ENCODE measurements around the gene TSGA10IP. TPM values are rescaled to one million over a fixed set of nuclear protein-coding genes. Genes with fewer than 3 reads are reported as not detected.

TSGA10IP gene
- total and polyA plus RNA-seq, 10 of the 15 experiments (the other 5 are each of a cell fraction or from before 2014, with no cell fraction given): not detected

GRCh38 chr11:65912845-65913244, 32.4 kb upstream of the TSGA10IP start:
- H3K27me3 ChIP-seq (replicated peaks in 1 of 2; ENCODE audit: control insufficient read depth in 2 of 2, insufficient read depth in 2 of 2, low read length in 1 of 2): no peaks in the 10 kb centered on the region
- peaks cover 41% of the 10 kb centered on the region for H3K4me1 ChIP-seq (ENCODE audit: control insufficient read depth, insufficient read depth, low read length)
- ChIA-PET RAD21 (ENCODE audit: unreplicated experiment) (interaction anchor here (0.8 to 2.1 kb wide), 6 partner anchors 11 to 28 kb away, joined by 3 to 18 read pairs (median 8); partner anchors contain the start of genes CCDC85B and FIBP), POLR2A (interaction anchor here (0.5 to 2.1 kb wide), 8 partner anchors 11 to 1566 kb away, joined by 3 to 34 read pairs (median 3); partner anchors contain the start of genes CCDC85B, FIBP and FOSL1), CTCF (interaction anchor here (0.9 to 6.5 kb wide), 7 partner anchors 15 to 53 kb away, joined by 3 to 89 read pairs (median 5); partner anchors contain the start of genes CCDC85B and FIBP), SMC1A (ENCODE audit: uncharacterized antibody, unreplicated experiment) (interaction anchor here (0.7 to 3.2 kb wide), 7 partner anchors 9 to 109 kb away, joined by 3 to 24 read pairs (median 3); partner anchors contain the start of genes CCDC85B and FIBP)
- no peaks in the 10 kb centered on the region for H3K9me3 ChIP-seq (replicated peaks; ENCODE audit: control insufficient read depth, insufficient read depth, low read length)
- WGBS (ENCODE audit: insufficient coverage, insufficient replicate concordance, low lambda C conversion rate, missing lambda C conversion rate): 28% methylated on average over 4 of the region's 4 CpGs
- BruUV-seq (replicated peaks): no TSS peak
- TF ChIP-seq IKZF2 (IDR thresholded peaks at IDR 0.05): peak in 1 of 2 experiments; percentile 27; a peak in 2 of 4 replicates
- TF ChIP-seq RFX5 (IDR thresholded peaks at IDR 0.05; ENCODE audit: low read depth, low read length): no peak
- no peak for TF ChIP-seq STAT3 (IDR thresholded peaks at IDR 0.05; ENCODE audit: low read depth, low read length)
- no peak for TF ChIP-seq CBX3 (IDR thresholded peaks at IDR 0.05; ENCODE audit: borderline replicate concordance, low read depth)
- TF ChIP-seq TARDBP (IDR thresholded peaks at IDR 0.05; ENCODE audit: borderline replicate concordance): no peak
- TF ChIP-seq CHD4 (IDR thresholded peaks at IDR 0.05): no peak
- TF ChIP-seq, protein P1, sequence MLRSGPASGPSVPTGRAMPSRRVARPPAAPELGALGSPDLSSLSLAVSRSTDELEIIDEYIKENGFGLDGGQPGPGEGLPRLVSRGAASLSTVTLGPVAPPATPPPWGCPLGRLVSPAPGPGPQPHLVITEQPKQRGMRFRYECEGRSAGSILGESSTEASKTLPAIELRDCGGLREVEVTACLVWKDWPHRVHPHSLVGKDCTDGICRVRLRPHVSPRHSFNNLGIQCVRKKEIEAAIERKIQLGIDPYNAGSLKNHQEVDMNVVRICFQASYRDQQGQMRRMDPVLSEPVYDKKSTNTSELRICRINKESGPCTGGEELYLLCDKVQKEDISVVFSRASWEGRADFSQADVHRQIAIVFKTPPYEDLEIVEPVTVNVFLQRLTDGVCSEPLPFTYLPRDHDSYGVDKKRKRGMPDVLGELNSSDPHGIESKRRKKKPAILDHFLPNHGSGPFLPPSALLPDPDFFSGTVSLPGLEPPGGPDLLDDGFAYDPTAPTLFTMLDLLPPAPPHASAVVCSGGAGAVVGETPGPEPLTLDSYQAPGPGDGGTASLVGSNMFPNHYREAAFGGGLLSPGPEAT (IDR thresholded peaks at IDR 0.05; ENCODE audit: low read depth): 0 out of 2 replicates have a peak, but pooled peaks have one; percentile 16
- TF ChIP-seq IKZF1 (conservative IDR thresholded peaks at IDR 0.05): peak; percentile 53
- peak; percentile 43; the same call in 1 of the 2 replicates for TF ChIP-seq TCF12 (IDR thresholded peaks at IDR 0.05; ENCODE audit: low read depth, low read length)
- TF ChIP-seq EED (IDR thresholded peaks at IDR 0.05; ENCODE audit: low read depth): peak; percentile 31; the same call in 1 of the 2 replicates
- no peak for TF ChIP-seq JUNB (IDR thresholded peaks at IDR 0.05)
- TF ChIP-seq, protein P2, sequence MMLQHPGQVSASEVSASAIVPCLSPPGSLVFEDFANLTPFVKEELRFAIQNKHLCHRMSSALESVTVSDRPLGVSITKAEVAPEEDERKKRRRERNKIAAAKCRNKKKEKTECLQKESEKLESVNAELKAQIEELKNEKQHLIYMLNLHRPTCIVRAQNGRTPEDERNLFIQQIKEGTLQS (IDR thresholded peaks at IDR 0.05; ENCODE audit: borderline replicate concordance, extremely low read depth, low read depth, low read length): no peak
- no peak for TF ChIP-seq MAX (IDR thresholded peaks at IDR 0.05; ENCODE audit: low read depth, low read length)
- TF ChIP-seq ZBTB4 (CRISPR knock-in tag; IDR thresholded peaks at IDR 0.05): no peak
- H3K4me3 ChIP-seq: no peak overlapping the region
- H2AFZ ChIP-seq (ENCODE audit: control insufficient read depth, low read depth, low read length): no peak overlapping the region
- in situ Hi-C loops (cut with MboI) (no loop called here), intact Hi-C loops (cut with micrococcal nuclease; ENCODE audit: unreplicated experiment) (no loop called here)
- H3K36me3 ChIP-seq (ENCODE audit: control insufficient read depth in 2 of 2, insufficient read depth in 2 of 2, low read length in 1 of 2): no peaks in the 10 kb centered on the region; a peak in 1 of 4 replicates
- ATAC-seq (peak; percentile 65), FAIRE-seq (no peak), DNase-seq (ENCODE audit: low read depth, low spot score) (no peak)
- no peak overlapping the region; the same call in 1 of the 2 replicates for H3K4me2 ChIP-seq (ENCODE audit: control insufficient read depth, insufficient read depth)
- peaks cover 11% of the 10 kb centered on the region for H3K79me2 ChIP-seq (ENCODE audit: control insufficient read depth, insufficient read depth, low read length)
- H4K20me1 ChIP-seq (ENCODE audit: control insufficient read depth, insufficient read depth): no peaks in the 10 kb centered on the region
- H3K27ac ChIP-seq (ENCODE audit: control insufficient read depth, insufficient read depth): peak overlapping the region; percentile 29; the same call in 1 of the 2 replicates
- no peak overlapping the region; the same call in 1 of the 2 replicates for H3K9ac ChIP-seq (ENCODE audit: control insufficient read depth, insufficient read depth, low read length)
